AG20443 (cell line): ENCODE measurements around the gene PDGFRA.

Source experiments
- DNase-seq: peaks from one replicate; pipeline ENCODE4 v3.0.0; 2012; ENCODE audit warnings: low spot score, mixed read lengths

PDGFRA gene

DNA sequence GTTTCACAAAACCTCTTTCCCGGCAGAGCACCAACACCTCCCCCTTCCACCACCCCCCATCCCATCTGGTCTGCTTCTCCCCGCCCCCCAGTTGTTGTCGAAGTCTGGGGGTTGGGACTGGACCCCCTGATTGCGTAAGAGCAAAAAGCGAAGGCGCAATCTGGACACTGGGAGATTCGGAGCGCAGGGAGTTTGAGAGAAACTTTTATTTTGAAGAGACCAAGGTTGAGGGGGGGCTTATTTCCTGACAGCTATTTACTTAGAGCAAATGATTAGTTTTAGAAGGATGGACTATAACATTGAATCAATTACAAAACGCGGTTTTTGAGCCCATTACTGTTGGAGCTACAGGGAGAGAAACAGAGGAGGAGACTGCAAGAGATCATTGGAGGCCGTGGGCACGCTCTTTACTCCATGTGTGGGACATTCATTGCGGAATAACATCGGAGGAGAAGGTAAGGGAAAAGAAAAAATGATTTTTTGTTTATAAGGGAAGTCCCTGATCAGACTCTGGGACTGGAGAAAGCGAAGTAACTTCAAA is at the start of gene PDGFRA:
TSS of gene PDGFRA (plus strand) at position 333 of the 541 bp plus-strand sequence. CDS start 29,476 bp downstream, outside the sequence.
- peak; percentile 74 for DNase-seq

GRCh38 chr4:54184581-54184980 is 44.5 kb upstream of the PDGFRA start:
- no peak for DNase-seq

DNA sequence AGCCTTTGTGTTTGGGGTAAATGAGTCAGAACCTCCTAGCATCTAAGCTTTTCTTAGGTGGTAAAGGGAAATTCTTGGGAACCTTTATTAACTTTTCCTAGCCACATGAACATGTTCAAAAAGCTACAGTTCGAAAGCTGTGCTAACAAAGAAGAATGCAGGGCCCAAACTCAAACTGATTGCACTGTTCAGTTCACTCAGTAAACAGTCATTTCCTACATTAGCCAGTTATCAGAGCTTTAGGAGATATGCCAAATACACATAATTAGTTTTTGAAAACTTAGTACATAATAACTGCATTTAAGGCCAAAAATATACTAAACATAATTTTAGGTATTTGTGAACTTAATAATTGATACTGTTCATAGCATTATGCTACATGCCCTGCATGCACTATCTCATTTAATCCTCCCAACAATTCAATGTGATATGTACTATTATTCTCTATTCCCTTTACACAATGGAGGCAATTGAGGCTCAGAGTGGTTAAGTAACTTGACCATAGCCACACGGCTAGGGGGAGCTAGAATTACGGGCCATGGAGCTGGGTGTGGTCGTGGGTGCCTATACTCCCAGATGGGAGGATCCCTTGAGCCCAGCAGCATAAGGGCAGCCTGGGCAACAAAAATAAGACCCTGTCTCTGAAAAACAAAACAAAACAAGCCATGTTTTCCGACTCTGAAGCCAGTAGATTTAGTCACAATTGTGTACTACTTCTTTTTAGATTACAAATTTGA is 43.9 kb upstream of the PDGFRA start:
- DNase-seq: no peak

DNA sequence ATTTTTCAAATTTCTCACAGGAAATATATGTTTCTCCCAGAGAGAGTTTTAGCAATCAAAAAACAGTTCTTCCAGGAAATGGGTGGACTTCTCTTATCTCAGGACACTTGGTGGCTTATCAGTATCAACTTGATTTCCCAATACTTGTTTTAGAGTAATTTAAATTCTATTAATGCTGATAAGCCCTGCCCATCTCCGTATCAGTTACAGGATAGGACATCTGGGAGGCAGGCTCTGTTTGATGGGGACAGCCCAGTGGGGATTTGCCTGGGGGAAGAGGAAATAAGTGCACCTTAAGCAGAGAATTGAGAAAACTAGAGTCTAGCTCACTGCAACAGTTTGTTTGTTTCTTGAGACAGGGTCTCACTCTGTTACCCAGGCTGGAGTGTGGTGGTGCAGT is 43.2 kb upstream of the PDGFRA start:
- no peak for DNase-seq

DNA sequence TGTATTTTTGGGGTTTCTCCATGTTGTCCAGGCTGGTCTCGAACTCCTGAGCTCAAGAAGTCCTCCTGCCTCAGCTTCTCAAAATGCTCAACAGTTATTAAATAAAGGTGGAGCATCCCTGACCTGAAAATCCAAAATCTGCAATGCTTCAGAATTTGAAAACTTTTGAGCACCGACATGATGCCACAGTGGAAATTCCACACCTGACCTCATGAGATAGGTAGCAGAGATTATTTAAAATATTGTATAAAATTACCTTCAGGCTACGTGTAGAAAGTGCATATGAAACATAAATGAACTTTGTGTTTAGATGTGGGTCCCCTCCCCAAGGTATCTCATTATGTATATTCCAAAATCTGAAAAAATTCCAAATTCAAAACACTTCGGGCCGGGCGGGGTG is 42.7 kb upstream of the PDGFRA start:
- no peak for DNase-seq

GRCh38 chr4:54187148-54187547 is 41.9 kb upstream of the PDGFRA start:
- DNase-seq: no peak

DNA sequence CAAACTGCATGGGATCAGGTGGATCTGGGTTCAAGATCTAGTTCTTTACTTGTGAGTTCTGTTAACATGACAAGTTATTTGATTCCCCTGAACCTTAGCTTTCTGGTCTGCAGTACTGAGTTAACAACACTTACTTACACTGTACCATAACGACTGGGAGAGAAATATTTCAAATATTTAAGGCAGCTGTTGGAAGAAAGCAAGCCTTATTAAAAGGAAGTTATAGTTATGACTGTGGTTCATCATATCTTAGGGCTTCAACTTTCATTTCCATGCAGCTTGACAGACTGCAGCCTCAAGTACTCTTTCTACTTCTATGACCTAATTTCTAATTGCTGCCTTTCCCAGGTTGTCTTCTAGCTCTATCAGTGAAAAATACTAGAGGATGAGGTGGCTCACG is 40.0 kb upstream of the PDGFRA start:
- DNase-seq: peak; percentile 15

GRCh38 chr4:54192811-54193210 is 36.3 kb upstream of the PDGFRA start:
- DNase-seq: no peak

DNA sequence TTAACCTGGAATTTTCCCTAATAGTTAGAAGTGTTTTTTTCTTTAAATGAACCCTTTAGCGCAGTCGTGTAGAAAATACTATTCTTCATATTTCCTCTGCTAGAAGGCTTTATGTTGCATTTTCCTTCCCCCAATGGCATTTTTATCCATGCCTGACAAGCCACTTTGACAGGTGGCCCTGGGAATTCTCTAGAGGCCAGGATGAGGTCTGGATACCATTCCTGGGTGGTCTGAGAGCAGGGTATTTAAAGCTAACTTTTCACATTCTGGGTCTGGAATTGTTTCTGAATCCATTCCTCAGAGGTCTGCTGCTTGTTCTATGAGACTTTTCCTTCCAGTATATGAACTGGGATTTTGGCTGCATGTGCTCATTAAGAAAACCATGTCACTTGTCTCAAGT is 31.2 kb upstream of the PDGFRA start:
- DNase-seq: no peak

DNA sequence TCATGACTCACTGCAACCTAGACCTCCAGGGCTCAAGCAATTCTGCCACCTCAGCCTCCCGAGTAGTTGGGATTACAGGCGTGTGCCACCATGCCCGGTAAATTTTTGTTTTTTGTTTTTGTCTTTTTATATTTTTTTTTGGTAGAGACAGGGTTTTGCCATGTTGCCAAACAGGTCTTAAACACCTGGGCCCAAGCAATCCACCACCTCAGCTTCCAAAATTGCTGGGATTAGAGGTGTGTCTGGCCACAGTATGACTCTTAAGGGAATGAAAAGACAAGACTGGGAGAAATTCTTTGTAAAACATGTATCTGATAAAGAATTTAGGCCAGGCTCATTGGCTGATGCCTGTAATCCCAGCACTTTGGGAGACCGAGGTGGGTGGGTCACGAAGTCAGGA is 29.2 kb upstream of the PDGFRA start:
- no peak for DNase-seq

GRCh38 chr4:54209617-54210016 is 19.5 kb upstream of the PDGFRA start:
- no peak for DNase-seq

GRCh38 chr4:54213001-54213400 is 16.1 kb upstream of the PDGFRA start:
- peak; percentile 30 for DNase-seq

GRCh38 chr4:54213761-54214160 is 15.3 kb upstream of the PDGFRA start:
- DNase-seq: peak; percentile 24

DNA sequence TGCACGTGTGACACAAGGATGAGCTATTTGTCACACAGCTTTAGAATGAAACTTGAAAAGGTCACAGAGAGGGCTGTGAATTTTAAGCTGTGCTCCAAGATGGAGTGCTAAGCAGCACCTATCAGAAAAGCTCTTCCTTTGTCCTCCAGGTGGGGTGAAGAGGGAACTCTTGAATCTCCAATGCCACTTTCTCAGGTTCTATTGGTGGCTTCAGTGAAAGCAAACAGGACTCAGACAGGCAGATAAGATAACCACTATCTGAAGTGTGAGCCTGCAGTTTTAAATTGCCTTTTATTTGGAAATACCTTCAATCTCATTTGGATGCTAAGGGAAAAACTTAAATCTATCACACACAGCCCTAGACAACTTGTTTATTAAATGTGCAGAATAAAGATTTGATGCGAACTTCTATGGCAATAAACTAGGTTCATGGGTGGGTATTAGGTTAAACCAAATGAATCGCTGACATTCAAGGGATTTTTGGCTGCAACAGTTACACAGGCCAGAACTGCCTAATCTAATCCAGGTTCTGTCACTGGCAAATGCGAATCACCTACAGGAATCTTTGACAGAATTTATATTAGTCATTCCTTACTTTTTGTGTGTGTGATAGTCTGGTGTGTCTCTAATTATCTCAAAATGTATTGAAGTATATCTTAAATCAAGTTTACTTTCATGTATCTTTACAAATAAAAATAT is 13.6 kb upstream of the PDGFRA start:
- DNase-seq: no peak

- DNase-seq: peak; percentile 85
These were observed 11.2 kb upstream of the PDGFRA start for GRCh38 chr4:54217642-54218495.

DNA sequence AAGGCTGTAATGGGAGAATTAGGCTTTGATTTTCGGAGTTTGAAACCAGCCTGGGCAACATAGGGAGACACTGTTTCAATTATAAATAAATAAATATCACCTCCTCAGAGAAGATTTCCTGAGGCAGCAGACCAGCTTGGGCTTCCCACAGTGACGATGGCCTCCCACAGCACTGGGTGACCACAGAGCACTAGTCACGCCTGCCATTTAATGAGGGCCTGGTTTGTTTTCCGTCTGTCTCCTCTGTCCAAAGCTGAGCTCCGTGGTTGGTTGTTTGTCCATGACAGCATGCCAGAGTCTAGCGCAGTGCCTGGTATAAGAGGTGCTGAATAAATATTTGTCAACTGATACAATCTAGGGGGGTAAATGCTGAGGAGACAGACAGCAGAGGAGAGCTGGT is 10.4 kb upstream of the PDGFRA start:
- no peak for DNase-seq

- DNase-seq: no peak
These were observed 4.0 kb upstream of the PDGFRA start for GRCh38 chr4:54224996-54225597.

GRCh38 chr4:54225598-54226403 is 3.3 kb upstream of the PDGFRA start:
- DNase-seq: peak; percentile 58

DNA sequence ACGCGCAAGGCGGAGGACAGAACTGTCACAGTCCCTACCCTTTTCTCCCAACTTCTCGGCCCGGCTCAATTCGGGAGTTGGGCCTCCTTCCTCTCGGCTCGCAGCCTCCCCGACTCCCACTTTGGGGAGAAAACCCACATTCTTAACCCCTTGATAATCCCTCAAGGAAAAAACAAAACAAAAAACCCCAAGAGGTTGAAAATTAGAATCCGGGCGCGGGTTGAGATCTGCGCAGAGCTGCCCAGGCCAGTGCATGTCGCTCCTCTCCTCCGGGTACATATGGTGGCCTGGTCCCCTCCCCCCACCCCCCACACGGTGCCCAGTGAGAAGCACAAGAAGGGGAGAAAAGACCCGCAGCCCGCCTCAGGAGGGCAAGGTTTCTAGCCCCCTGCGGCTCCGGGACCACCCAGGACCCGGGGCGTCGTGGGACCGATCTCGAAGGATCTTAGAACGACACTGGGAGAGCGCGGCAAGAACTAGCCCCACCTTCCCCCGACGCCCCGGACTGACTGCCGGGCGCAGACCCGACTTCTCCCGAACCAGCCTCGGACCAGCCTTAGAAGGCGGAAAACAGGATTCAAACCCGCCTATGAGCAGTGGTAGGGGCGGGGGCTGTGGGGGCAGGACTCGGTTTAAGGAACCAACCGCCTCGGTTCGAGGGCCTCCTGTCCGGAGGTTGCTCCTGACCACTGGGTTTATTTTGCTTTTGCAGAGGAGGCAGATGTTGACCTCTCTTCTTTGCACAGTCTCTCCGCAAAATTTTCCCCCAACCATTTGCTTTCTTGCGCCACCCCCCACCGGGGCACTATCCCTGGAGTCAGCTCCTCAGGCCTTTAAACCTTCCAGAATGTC is 2.5 kb upstream of the PDGFRA start:
- peak; percentile 80 for DNase-seq
